Fibroblast of peridontal ligament (primary cell): ENCODE data around the gene SRSF4.
A peak's percentile ranks its signal among the peaks of the same experiment; 100 is the strongest.
"Not testable (repeated sequence)": the region's sequence is repeated elsewhere in the genome, so short reads cannot be mapped to it uniquely, and the experiment has no call there.

Experiments
- DNase-seq: peaks from one replicate; pipeline ENCODE4 v3.0.0-alpha.2; 2010; ENCODE audit errors: extremely low read depth

The SRSF4 gene

DNA sequence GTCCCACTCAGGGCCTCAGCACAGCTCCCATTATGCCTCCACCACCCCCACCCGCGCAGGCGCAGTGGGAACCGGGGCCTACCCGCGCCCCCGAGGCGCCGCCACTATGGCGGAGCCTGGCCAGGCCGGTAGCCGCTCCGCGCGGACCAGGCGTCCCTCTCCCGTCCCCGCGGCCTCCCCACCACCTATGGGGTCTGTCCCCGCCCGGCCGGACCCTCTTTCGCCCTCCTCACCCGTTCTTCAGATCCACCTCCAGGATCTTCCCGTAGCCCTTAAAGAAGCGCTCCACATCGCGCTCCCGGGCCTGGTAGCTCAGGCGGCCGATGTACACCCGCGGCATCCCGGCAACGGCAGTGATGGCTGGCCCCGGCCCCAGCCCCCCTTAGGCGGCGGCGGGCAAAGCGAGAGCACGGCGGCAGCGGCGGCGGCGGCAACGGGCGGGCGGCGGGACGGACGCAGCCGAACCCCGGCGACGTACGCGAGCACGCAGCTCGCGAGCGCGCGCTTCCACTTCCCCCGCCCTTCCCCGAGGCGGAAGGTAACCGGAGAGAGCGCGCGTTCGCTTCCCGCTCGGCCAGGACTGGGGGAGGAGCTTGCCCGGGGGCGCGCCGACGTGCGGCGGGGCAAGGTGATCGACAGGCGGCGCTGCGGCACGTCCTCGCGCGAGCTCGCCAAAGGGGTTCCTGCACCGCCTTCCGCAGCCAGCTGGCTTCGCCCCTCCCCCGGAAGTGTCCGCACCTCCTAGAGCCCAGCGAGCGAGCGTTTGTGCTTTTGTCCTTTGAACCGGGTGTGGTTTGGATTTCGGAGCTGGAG, at the start of gene SRSF4:
Gene SRSF4 (minus strand): TSS at position 488 of the 813 bp plus-strand sequence. CDS start 148 bp downstream, at position 340.
- peak; percentile 97 for DNase-seq

DNA sequence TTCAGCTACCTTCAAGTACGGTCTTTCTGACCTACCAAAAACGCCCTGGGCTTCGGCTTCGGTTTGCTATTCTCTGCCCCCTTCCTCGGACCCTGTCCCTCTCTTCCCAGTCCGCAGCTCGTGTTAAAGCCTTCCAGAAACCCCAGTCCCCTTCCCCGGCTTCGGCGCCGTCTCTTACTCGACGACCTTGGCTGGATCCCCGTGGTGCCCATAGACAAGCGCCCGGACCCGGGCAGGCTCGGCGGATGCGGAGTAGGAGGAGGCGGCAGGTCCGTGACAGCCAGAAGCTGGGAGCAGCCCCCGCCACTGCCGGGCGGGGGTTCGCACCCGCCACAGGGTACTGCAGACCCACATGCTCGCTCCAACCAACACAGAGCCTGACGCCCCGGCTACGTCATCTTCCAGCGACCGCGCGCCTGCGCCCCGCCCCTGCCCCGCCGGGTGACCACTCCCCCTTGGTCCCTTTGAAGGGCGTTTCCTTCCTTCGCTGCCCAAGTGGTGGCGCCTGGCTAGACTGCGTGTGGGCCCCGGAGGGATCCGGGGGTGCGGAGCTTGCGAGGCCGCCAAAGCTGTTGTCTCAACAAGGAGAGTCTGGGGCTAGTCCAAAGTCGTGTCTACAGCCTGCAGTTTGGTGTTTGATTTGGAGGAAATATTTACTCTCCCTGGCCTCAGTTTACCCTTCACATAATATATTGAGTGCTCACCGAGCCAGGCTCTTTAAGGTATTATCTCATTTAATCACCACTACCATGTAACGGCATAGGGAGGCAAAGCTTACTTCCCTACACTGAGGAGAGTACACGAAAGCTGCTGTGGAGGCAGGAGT, 49.1 kb upstream of the SRSF4 start, which contains the start of gene MECR:
Gene MECR (minus strand): TSS at position 382 of the 826 bp plus-strand sequence. CDS start 28 bp downstream, at position 354.
- DNase-seq = peak; percentile 89

DNA sequence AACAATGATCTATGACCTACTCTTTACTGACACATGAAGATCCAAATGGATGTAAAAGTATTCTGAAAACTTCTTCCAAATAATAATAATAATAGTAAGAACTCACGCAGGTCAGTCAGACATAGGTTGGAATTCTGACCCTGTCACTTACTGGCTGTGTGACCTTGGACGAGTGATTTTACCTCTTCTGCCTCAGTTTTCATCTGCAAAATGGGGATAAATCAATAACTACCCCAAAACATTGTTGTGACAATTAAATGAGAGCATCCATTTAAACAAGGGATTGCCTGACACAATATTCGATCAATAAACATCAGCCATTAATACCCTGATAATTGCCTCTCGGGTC, 48.5 kb upstream of the SRSF4 start:
- DNase-seq = no peak

DNA sequence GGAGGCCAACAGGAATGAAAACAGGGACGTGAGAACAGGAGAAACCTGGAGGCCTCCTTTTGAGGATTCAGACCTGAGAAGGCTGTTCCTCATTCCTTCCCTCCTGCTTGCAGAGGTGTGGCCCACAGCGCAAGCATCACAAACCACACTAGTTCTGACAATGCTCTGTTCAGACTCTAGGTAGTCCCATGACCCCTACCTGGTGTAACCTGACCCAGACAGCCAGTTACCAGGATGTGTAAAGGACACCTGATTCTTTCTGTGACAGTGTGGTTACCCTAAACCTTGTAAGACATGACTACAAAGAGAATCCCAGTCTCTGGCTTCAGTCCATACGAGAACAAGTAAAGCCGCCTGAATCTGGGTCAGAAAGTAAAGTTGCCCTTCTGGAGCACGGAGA, 45.8 kb upstream of the SRSF4 start:
- DNase-seq = no peak

DNA sequence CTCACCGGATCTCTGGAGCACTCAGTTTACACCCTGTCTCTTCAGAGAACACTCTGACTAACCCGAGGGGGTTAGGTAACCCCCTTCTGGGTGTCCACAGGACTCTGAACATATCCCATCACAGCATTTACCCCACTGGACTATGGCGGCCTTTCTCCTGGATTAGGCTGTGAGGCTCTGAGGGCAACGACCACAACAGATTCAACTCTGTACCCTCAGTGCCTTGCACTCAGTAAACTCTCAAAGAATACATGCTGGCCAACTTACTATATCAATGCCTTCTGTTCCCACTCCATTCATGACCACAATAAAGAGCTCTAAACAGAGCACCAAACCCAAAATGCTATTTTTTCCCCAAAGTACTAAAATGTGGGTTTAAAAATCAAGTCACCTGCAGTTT, 43.7 kb upstream of the SRSF4 start:
- DNase-seq = no peak

DNA sequence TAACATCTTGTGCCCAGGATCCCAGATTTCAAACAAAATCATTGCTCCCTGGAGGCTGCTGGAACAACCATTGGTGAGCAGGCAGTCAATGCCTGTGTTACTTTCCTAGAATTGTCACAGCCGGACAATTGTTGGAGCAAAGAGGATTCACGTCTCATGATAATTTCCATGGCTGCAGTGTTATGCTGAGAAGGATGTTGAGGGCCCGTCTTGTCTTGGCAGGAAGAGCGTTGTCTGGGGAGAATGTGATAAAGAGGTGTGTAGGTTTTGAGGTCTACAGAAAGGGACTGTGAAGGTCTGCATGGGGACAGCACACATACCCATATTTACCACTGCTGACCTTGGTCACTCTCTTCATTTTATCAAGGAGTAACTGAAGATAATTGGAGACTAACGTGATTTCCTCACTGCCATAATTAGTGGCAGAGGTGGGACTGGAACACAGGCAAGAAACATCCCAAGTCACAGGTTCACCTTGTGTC, 42.7 kb upstream of the SRSF4 start:
- DNase-seq = no peak

DNA sequence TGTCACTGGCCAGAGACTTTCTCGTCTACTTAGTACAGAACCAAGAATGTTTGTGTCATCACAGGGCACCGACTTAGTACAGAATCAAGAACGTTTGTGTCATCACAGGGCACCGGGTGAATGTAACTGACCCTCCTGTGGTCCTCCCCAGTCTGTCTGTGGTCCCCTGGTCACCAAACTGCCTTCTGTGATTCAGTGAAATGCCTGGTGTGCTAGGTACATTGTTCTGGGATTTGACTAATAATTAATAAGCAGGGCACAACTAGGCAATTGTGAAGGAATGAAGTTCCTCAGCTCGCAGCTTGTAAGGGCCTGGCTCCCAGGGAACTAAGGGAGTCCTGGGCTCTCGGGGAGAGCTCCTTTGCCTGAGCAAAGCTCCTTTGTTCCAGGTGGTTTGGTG, 41.8 kb upstream of the SRSF4 start:
- DNase-seq = no peak

DNA sequence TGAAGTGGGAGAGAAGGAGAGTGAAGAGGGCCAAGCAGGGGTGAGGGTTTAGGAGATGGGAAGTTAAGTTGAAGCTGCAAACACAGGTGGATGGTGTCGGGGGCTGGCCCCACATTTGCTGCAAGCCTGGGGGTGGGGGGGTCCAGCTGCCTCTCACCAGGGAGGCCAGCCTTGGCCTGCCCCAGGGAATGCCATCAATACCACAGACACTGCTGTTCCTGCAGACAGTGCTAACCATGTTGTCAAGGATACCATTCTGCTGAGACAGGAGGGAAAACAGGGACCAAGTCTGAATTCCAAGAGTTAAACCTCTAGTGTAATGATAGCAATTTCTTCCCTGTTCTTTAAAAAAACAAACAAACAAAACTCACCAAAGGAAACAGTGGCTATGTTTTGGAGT, 41.0 kb upstream of the SRSF4 start:
- no peak for DNase-seq

DNA sequence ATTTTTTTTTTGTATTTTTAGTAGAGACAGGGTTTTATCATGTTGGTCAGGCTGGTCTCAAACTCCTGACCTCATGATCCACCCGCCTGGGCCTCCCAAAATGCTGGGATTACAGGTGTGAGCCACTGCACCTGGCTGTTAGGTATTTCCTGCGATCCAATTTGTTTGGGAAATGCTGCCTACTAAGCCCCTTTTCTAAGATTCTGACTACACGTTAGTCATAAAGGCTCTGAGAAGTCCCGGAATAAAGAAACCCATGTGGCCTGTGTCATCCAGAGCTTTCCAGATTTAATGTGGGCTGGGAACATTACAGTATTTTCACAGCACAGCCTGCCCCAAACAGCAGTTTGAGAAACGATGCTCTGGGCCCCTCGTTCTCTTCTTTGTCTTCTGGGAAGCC, 40.6 kb upstream of the SRSF4 start:
- not testable (repeated sequence) for DNase-seq

DNA sequence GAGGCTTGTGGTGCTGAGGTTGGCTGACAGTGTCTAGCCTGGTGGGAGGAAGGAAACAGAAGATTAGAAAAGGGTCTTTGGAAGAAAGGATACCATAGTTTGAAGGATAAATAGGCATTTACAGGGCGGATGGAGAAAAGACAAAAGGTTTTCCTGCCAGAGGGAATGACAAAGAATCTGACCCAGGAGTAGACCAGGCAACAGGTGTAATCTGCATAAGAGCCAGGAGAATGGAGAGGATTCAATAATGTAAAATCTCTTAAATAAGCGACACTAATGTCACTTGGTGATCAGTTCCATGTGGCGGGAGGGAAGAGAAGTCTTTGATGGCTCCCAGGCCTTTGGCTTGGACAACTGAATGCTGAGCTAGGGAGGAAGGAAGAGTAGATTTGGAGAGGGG, 39.6 kb upstream of the SRSF4 start:
- no peak for DNase-seq

DNA sequence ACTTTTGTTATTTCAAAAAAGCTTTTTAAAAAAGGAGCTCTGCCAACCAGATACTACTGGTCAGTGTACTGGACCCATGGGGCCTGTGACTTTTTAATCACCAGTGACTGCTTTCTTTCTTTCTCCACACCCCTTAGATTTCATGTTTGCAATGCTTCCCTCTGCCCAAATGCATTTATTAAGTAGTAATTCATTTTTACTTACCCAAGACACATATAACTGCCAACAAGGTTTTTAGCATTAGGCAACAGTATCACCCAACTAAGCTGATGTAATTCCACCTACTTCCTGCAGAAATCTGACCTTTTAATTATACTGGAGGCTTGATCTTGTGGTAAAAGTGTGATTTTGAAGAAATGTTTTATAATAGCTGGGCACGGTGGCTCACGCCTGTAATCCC, 36.5 kb upstream of the SRSF4 start:
- DNase-seq = no peak

DNA sequence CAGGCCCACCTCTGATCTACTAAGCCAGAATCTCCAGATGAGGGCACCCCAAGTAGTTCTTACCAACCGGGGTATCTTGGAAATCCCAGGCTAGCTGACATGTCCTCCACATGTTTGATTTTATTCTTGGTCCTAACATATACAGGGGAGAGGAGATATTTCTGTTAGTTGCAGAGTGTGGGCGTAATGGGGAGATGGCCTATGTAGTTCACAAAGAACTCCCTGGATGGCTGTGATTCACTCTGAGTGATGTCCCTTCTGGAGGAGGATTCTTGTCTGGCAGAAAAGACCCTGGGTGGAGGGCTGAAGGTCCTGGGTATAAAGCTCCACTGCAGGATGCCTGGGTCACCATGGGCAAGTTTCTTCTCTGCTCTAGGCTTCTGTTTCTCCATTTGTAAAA, 35.9 kb upstream of the SRSF4 start:
- no peak for DNase-seq

DNA sequence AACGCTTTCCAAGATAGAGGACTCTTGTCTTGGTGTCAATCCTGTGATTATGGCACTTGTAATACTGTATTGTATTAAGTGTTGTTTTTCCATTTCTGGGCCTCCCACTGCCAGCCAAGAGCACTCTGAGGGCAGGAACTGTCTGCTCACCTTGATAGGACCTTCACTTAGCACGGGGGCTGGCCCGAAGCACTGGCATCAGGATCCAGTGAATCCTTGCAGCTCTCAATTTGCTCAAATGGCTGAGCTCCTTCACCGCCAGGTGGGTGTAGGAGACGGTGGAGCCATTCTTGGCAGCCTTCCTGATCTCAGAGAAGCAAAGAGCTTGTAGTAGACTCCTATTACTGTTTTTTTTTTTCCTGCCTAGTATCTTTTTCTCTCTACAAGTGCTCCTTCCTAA, 31.4 kb upstream of the SRSF4 start:
- no peak for DNase-seq

DNA sequence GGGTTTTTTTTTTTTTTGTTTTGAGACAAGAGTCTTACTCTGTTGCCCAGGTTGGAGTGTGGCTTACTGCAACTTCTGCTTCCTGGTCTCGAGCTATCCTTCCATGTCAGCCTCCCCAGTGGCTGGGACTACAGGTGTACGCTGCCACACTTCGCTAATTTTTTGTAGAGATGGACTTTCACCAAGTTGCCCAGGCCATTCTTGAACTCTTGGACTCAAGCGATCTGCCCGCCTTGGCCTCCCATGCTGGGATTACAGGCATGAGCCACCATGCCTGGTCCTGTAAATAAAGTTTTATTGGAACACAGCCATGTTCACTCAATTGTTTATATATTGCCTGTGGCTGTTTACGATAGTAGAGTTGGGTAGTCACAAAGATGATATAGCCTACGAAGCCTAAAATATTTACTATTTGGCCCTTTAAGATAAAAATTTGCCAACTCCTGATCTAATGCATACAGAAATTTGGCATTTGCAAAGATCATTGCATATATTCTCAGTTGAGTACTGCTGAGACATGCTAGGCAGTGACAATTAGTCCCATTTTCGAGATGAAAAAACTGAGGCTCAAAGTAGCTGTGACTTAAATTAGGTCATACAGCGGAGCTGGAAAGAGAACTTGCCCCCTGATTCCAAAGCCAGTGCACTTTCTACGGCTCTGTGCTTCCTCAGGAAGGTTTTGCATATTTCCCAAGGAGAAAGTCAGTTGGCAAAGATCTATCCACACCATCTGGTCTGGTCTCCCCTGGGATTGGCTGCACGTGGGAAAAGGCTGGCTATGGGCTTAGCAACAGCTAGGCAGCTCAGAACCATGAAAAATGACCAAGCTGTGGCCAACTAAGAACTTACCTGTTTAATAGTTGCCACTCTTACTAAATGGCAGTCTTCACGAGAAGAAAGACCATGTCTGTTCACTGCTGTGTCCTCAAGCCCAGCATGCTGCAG, 29.7 kb upstream of the SRSF4 start:
- peak; percentile 61 for DNase-seq

DNA sequence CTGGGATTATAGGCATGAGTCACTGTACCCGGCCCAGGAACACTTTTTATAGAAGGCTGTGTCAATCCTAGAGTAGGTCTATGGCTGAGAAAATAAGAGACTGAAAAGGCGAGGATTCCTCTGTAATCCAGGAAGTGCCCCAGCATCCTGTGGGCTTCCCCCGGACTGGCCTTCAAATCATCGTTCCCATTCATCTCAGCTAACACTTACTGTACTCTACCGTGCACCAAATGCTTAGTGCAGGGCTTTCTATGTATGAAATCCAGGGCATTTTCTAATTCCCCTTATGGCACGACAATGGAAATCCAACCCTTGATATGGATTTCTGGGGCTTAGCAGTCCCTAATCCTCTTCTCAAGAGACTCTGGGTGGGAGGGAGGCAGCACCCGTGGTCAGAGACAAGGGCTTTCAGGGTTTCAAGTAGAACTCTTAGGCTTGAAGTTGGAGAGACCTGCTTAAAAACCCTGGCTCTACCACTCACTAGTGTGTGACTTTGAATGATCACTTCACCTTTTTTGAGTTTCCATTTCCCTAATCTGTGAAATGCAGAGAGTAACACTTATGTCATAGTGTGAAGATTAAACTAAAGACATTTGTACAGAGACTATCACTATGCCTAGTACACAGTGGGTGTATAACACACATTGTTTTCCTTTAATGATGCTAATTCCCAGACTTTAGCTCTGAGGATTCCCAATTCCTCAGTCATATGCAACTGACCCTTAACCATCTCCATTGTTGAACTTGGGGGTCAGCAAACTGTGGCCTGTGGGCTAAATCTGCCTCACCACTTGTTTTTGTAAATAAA, 28.8 kb upstream of the SRSF4 start:
- no peak for DNase-seq

DNA sequence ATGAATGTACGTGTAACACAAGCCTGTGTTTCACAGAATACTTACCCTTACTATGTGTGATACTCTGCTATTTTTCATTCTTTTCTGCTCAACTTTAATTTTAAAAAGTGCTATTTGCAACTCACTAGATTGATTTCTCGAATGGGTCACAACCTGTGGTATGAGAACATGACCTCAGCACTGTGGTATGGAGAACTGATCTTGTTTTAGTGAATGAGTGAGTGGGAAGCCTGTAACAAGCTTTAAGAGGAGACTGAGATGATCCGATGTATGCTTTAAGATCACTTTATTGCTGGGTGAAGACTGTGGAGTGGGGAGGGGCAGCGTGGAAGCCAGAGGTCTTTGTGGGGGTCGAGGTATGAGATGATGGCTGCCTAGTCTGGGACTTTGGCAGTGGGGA, 27.5 kb upstream of the SRSF4 start:
- peak; percentile 61 for DNase-seq

DNA sequence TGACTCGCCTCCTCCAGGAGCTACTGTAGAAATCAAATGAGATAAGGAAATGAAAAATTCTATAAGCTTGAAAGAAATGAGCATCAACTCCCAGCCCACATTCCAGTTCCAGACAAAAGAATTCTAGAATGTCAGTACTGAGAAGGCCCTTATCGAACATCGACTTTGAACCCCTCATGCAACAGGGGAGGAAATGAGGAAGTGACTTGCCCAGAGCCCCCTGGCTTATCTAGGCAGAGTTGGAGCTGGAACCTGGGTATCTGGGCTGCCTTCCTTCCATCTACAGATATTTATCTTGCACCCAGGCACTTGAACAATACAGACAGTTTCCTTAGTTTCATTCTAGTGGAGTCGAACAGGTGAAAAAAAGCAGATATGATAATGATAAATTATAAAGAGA, 26.7 kb upstream of the SRSF4 start:
- DNase-seq = no peak

DNA sequence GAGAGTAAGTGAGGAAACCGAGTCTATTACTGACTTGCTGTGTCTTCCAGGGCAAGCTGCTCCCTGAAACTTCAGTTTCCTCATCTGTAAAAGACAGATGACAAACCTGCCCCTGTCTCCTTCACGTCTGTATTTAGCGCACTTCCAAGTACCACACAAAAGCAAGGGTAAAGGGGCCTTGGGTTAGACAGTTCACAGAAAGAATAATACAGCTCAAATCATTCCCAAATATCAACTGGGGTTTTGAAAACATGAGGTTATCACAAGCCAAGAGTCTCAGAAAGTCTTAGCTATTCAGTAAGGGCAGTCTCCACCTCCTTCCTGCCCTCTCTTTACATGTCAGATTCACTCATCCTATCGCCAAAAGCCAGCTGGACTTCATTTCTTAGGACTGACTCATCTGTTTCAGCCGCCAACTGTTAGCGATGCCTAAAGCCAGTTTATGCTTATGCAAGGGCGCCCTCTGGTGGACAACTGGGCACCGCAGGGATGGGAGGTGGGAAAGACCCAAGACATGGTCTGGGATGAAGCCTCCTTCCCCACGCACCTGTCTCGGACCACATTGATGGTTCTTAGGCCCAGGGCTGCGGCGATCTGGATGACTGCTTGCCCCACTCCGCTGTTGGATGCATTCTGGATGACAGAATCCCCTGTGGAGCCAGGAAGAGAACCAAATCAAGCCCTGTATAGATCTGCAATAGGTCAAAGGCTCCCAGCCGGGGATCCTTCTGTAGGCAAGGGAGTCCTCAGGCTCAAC, 21.1 kb upstream of the SRSF4 start:
- DNase-seq = peak; percentile 99

DNA sequence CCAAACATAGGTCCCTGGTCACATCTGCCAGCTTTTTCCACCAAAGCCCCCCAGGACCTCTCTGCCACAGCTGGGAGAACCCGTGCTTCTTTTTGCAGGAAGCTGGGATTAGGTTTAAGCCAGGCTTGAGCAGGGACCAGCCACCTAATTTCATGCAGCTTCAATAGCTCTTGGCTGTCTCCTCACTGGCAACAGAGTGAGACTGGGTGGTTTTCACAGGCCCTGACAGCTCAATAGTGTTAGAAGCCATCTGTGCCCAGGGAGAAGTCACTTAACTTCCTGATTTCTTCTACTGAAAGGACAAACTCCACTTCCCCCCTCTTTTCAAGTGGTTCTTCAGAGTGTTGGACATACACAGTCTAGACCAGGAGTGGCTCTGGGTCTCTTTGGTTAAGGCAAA, 20.4 kb upstream of the SRSF4 start:
- DNase-seq = no peak

DNA sequence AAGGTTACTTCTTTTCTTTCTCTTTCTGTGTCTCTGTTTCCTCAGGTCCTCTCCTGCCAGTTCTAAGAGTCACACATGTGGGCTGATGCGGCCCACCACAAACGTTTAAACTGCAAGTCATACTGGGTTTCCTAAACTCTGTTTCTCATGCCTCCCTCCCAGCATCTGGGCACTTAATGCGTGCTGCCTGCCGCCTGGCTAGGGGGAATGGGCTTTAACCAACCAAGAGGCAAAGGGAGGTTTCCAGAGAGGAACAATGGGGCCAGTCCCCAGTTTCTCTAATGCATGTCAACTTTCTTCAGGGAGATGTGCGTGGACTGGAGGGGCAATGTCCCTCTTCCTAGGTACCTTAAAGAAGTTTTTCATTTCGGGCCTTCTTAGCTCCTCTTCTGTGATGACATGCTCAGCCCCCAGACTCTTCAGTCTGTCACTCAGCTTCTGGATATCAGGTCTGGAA, 19.9 kb upstream of the SRSF4 start:
- no peak for DNase-seq
